ENCODE data around the gene TRIM15. TPM values are rescaled to one million over a fixed set of nuclear protein-coding genes. Genes with fewer than 3 reads are reported as not detected.
"Not testable (repeated sequence)": the region's sequence is repeated elsewhere in the genome, so short reads cannot be mapped to it uniquely, and the experiment has no call there.

TRIM15 gene
- total RNA-seq, 1 donor: not detected

DNA sequence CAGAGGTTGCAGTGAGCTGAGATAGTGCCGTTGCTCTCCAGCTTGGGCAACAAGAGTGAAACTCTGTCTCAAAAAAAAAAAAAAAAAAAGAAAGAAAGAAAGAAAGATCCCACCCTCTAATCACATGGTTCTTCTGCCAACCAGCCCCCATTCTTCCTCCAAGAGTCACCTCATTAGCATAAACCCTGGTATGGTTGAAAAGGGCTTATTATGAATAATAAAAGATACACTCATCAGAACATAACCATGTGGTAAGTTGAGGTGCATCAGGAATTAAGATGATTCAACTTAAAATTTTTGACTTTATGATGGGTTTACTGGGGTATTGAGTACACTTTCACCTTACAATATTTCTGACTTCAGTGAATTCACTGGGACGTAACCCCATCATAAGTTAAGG lies 28.2 kb upstream of the TRIM15 start:
- TF ChIP-seq, protein P1, sequence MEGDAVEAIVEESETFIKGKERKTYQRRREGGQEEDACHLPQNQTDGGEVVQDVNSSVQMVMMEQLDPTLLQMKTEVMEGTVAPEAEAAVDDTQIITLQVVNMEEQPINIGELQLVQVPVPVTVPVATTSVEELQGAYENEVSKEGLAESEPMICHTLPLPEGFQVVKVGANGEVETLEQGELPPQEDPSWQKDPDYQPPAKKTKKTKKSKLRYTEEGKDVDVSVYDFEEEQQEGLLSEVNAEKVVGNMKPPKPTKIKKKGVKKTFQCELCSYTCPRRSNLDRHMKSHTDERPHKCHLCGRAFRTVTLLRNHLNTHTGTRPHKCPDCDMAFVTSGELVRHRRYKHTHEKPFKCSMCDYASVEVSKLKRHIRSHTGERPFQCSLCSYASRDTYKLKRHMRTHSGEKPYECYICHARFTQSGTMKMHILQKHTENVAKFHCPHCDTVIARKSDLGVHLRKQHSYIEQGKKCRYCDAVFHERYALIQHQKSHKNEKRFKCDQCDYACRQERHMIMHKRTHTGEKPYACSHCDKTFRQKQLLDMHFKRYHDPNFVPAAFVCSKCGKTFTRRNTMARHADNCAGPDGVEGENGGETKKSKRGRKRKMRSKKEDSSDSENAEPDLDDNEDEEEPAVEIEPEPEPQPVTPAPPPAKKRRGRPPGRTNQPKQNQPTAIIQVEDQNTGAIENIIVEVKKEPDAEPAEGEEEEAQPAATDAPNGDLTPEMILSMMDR (IDR thresholded peaks at IDR 0.05; ENCODE audit: insufficient read depth, low read length): no peak
- DNase-seq (ENCODE audit: low read depth): no peak
- H3K4me3 ChIP-seq (ENCODE audit: low read depth, low read length): no peak overlapping the region

DNA sequence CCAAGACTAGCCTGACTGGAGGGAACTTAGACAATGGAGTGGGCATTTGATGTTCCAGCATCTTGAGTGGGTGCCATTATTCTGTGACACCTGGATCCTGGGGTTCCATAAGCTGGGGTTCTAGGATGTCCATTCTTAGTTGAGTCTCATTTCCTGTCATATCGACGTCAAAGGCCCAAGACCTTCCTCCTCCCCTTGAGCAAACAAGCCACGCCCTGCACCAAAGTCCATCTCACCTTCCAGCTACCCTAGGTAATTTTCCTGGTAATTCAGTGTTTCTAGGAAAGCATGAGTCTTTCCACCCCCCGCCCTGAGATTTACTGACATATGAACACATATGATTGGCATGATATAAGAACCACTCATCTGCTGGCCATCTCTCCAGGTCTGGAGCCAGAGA lies 27.6 kb upstream of the TRIM15 start, which contains the start of gene TRIM40:
TSS of gene TRIM40 (plus strand) at position 384 of the 400 bp plus-strand sequence. CDS start 897 bp downstream, outside the sequence.
- DNase-seq (ENCODE audit: low read depth): no peak
- TF ChIP-seq, protein P1 (IDR thresholded peaks at IDR 0.05; ENCODE audit: insufficient read depth, low read length): no peak
- no peak within 1 kb of the TSS for H3K4me3 ChIP-seq (ENCODE audit: low read depth, low read length)

DNA sequence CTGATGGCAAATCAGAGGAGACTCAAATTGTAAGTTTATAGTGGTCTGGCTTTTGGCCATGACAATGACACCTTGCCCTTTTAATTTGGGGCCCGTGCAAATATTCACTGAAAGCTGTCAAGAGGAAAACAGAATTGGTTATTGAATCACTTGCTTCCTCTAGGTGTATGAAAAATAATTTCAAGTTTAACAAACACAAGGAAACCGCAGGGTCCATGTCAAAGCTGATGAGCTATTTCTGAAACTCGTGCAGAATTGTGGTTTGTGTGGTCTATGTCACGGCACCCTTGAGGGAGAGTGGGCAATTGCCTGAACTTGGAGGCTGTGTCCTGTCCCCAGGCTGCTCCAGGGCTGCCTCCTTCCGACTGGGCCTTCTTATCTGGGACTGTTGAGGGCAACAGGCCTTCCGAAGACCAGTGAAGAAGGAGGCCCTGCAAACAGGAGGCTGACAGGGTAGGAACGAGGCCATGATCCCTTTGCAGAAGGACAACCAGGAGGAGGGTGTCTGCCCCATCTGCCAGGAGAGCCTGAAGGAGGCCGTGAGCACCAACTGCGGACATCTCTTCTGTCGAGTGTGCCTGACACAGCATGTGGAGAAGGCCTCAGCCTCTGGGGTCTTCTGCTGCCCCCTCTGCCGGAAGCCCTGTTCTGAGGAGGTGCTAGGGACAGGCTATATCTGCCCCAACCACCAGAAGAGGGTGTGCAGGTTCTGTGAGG lies 26.6 kb upstream of the TRIM15 start:
- DNase-seq (ENCODE audit: low read depth): no peak
- TF ChIP-seq, protein P1 (IDR thresholded peaks at IDR 0.05; ENCODE audit: insufficient read depth, low read length): no peak
- no peak overlapping the region for H3K4me3 ChIP-seq (ENCODE audit: low read depth, low read length)

DNA sequence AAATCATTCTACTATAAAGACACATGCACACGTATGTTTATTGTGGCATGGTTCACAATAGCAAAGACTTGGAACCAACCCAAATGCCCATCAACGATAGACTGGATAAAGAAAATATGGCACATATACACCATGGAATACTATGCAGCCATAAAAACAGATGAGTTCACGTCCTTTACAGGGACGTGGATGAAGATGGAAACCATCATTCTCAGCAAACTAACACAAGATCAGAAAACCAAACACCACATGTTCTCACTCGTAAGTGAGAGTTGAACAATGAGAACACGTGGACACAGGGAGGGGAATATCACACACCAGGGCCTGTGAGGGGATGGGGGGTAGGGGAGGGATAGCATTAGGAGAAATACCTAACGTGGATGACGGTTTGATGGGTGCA lies 23.1 kb upstream of the TRIM15 start:
- DNase-seq (ENCODE audit: low read depth): not testable (repeated sequence)

DNA sequence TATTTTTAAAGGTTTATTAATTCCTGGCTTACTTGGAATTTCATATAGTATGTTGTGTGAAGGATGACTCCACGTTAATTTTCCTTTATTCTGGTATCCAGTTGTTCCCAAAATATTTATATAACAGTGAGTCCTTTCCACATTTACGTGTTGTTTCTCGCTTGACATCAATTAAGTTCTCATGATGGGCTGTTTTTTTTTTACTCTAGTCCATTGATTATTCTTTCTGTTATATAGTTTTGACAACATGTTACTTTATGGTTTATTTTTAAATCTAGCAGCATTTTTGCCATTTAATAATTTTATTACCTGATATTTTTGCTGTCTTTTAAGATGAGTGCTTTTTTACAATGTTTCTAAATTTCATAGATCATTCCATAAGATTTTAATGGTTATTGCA lies 20.7 kb upstream of the TRIM15 start:
- H3K4me3 ChIP-seq (ENCODE audit: low read depth, low read length): no peak overlapping the region
- no peak for DNase-seq (ENCODE audit: low read depth)
- TF ChIP-seq, protein P1 (IDR thresholded peaks at IDR 0.05; ENCODE audit: insufficient read depth, low read length): no peak

More for the DNA sequence above, 23.1 kb upstream of the TRIM15 start:
- H3K4me3 ChIP-seq (ENCODE audit: low read depth, low read length): not testable (repeated sequence)

DNA sequence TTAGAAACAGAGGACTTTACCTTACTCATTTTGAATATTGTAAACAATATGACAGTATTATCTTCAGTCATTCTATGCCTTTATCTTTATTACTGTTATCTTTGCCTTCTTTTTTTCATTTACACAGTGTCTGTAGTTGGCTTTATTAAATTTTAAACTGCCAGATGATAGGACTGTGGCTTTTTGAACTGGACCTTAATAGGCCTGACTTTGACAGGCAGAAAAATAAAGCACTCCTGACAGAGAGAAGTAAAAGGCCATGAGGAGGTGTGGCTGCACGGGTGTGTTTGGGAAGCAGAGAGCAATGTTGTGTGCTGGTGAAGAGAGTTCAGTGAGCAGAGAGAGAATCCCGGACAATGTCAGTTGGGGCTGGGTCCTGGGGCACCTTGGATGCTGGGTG lies 19.6 kb upstream of the TRIM15 start:
- TF ChIP-seq, protein P1 (IDR thresholded peaks at IDR 0.05; ENCODE audit: insufficient read depth, low read length): no peak
- H3K4me3 ChIP-seq (ENCODE audit: low read depth, low read length): no peak overlapping the region
- no peak for DNase-seq (ENCODE audit: low read depth)

DNA sequence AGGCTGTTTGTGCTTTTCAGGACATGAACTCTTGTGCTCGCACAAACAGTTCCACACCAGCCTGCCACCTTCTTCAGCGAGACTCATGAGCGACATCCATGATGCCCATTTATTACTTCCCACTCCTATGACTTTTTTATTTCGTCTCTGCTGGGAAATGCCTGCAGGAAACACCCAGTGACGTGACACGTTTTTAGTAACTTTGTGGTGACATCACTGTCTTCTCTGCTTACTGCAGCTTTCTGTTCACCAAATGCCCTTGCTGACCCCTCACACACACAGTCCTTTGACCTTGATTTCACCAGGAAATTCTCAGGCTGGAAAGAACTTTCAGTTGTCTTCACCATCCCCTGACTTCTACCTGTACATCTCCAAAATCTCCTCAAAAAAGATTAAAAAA lies 18.5 kb upstream of the TRIM15 start:
- DNase-seq (ENCODE audit: low read depth): no peak
- TF ChIP-seq, protein P1 (IDR thresholded peaks at IDR 0.05; ENCODE audit: insufficient read depth, low read length): no peak
- H3K4me3 ChIP-seq (ENCODE audit: low read depth, low read length): no peak overlapping the region

All from fibroblast of the aortic adventitia (primary cell).